GM18861 (cell line): ENCODE data around the gene FASLG.
A peak's percentile ranks its signal among the peaks of the same experiment; 100 is the strongest.

Experiments used
- ATAC-seq: cut with Tn5 transposase; IDR thresholded peaks from one replicate; pipeline ENCODE4 v1.9.1; 2021; ENCODE audit not compliant: unreplicated experiment

FASLG gene

GRCh38 chr1:172646653-172647052 lies 12.2 kb upstream of the FASLG start:
- ATAC-seq: no peak

GRCh38 chr1:172647110-172647564 lies 11.8 kb upstream of the FASLG start:
- no peak for ATAC-seq

- ATAC-seq: no peak
Observed at GRCh38 chr1:172647987-172648386, 10.9 kb upstream of the FASLG start.

GRCh38 chr1:172650474-172651193 lies 8.3 kb upstream of the FASLG start:
- ATAC-seq: no peak

- no peak for ATAC-seq
Observed at GRCh38 chr1:172653015-172653709, 5.7 kb upstream of the FASLG start.

- ATAC-seq: no peak
Observed at GRCh38 chr1:172654535-172654934, 4.4 kb upstream of the FASLG start.

- no peak for ATAC-seq
Observed at GRCh38 chr1:172656576-172656975, 2.3 kb upstream of the FASLG start.

GRCh38 chr1:172657586-172657985 lies 1.3 kb upstream of the FASLG start:
- ATAC-seq: no peak

GRCh38 chr1:172661107-172661506 lies 2.2 kb downstream of the FASLG start:
- ATAC-seq: no peak

- peak; percentile 83 for ATAC-seq
Observed at GRCh38 chr1:172662464-172663109, 3.7 kb downstream of the FASLG start.

GRCh38 chr1:172663732-172664131 lies 4.8 kb downstream of the FASLG start:
- ATAC-seq: no peak

GRCh38 chr1:172668097-172668496 lies 9.2 kb downstream of the FASLG start:
- no peak for ATAC-seq

- ATAC-seq: no peak
Observed at GRCh38 chr1:172669011-172669410, 10.1 kb downstream of the FASLG start.

- peak; percentile 34 for ATAC-seq
Observed at GRCh38 chr1:172670316-172670715, 11.4 kb downstream of the FASLG start.

GRCh38 chr1:172670791-172671190 lies 11.9 kb downstream of the FASLG start:
- ATAC-seq: peak; percentile 47

GRCh38 chr1:172671591-172671990 lies 12.7 kb downstream of the FASLG start:
- no peak for ATAC-seq

- ATAC-seq: no peak
Observed at GRCh38 chr1:172672720-172673119, 13.8 kb downstream of the FASLG start.

- no peak for ATAC-seq
Observed at GRCh38 chr1:172673761-172674160, 14.9 kb downstream of the FASLG start.

GRCh38 chr1:172674831-172675613 lies 16.1 kb downstream of the FASLG start:
- no peak for ATAC-seq

- ATAC-seq: no peak
Observed at GRCh38 chr1:172679000-172679772, 20.3 kb downstream of the FASLG start.
